PFSK-1 (cell line): ENCODE measurements around the gene CLDN6.

Source experiments
- POLR2AphosphoS5 ChIP-seq: IDR thresholded peaks from 2 replicates; pipeline ENCODE4 v1.6.1; 2012; ENCODE audit warnings: low read depth, mild to moderate bottlenecking, control low read depth, low read length, moderate library complexity
- TAF1 ChIP-seq: IDR thresholded peaks from 2 replicates; pipeline ENCODE4 v1.6.1; 2012; ENCODE audit warnings: low read length, control low read depth, borderline replicate concordance; ENCODE audit not compliant: insufficient read depth
- TF ChIP-seq, protein P1 (sequence below), 2 experiments: IDR thresholded peaks; 2 replicates each; pipeline versions ENCODE4 v1.6.1 to v1.8.0; 2011 to 2012; ENCODE audit warnings: low read depth in 2 of 2, low read length in 2 of 2, control low read depth in 1 of 2, inconsistent platforms in 1 of 2, mild to moderate bottlenecking in 1 of 2, moderate library complexity in 1 of 2; ENCODE audit not compliant: insufficient read depth in 1 of 2

DNA sequence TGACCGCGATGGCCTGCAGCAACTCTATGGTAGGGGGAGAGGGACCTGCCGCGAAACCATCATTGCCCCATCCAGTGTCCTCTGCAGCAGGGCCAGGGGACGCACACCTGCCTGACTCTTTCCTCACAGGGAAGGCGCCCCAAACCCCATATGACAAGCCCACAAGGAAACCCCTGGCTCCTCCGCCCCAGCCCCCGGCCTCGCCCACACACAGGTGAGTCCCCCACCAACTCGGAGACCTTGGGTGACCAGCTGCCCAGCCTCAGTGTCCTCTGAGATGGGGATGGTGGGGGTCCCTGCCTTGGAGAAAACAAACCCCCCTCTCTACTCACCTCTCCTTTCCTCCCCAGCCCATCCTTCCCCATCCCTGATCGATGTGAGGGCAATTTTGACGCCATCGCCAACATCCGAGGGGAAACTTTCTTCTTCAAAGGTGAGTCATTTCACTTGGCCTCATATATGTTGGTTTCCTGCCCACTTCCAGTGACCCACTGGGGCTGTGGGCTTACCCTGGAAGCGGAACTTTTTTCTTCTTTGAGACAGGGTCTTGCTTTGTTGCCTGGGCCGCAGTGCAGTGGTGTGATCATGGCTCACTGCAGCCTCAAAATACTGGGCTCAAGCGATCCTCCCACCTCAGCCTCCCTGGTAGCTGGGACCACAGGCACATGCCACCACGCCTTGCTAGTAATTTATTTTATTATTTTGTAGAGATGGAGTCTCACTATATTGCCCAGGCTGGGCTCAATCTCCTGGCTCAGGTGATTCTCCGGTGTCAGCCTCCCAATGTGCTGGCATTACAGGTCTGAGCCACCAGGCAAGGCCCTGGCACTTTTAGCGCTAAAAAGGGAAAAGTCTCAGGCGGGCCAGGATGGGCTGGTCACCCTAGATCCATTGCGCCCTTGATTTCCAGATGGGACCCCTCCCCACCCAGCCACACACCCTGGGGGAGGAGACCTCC, 39.5 kb upstream of the CLDN6 start:
- TF ChIP-seq POLR2AphosphoS5, result no peak
- TF ChIP-seq TAF1, result no peak
- TF ChIP-seq, protein P1, sequence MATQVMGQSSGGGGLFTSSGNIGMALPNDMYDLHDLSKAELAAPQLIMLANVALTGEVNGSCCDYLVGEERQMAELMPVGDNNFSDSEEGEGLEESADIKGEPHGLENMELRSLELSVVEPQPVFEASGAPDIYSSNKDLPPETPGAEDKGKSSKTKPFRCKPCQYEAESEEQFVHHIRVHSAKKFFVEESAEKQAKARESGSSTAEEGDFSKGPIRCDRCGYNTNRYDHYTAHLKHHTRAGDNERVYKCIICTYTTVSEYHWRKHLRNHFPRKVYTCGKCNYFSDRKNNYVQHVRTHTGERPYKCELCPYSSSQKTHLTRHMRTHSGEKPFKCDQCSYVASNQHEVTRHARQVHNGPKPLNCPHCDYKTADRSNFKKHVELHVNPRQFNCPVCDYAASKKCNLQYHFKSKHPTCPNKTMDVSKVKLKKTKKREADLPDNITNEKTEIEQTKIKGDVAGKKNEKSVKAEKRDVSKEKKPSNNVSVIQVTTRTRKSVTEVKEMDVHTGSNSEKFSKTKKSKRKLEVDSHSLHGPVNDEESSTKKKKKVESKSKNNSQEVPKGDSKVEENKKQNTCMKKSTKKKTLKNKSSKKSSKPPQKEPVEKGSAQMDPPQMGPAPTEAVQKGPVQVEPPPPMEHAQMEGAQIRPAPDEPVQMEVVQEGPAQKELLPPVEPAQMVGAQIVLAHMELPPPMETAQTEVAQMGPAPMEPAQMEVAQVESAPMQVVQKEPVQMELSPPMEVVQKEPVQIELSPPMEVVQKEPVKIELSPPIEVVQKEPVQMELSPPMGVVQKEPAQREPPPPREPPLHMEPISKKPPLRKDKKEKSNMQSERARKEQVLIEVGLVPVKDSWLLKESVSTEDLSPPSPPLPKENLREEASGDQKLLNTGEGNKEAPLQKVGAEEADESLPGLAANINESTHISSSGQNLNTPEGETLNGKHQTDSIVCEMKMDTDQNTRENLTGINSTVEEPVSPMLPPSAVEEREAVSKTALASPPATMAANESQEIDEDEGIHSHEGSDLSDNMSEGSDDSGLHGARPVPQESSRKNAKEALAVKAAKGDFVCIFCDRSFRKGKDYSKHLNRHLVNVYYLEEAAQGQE (IDR thresholded peaks at IDR 0.05; ENCODE audit: insufficient read depth in 1 of 2, low read depth in 2 of 2, low read length in 2 of 2), result no peak
